Pons (tissue), 1 donor: ENCODE measurements around the gene PTH2R.
A peak's percentile ranks its signal among the peaks of the same experiment; 100 is the strongest.
"Not testable (repeated sequence)": the region's sequence is repeated elsewhere in the genome, so short reads cannot be mapped to it uniquely, and the experiment has no call there.

ENCODE experiments used
- DNase-seq: peaks from one replicate; pipeline ENCODE4 v3.0.0-alpha.2; 2016; ENCODE audit warnings: low spot score

Gene PTH2R

GRCh38 chr2:208396796-208397195, 9.8 kb upstream of the PTH2R start:
- not testable (repeated sequence) for DNase-seq

GRCh38 chr2:208399201-208399600, 7.4 kb upstream of the PTH2R start:
- no peak for DNase-seq

GRCh38 chr2:208407667-208408066, 1.1 kb downstream of the PTH2R start:
- DNase-seq: peak; percentile 15

GRCh38 chr2:208413931-208414330, 7.3 kb downstream of the PTH2R start:
- no peak for DNase-seq

- DNase-seq: no peak
These were observed 8.7 kb downstream of the PTH2R start for GRCh38 chr2:208415255-208415654.

GRCh38 chr2:208415897-208416296, 9.3 kb downstream of the PTH2R start:
- no peak for DNase-seq

GRCh38 chr2:208426412-208427045, 19.9 kb downstream of the PTH2R start:
- no peak for DNase-seq

GRCh38 chr2:208437755-208438154, 31.2 kb downstream of the PTH2R start:
- no peak for DNase-seq

GRCh38 chr2:208440716-208441115, 34.1 kb downstream of the PTH2R start:
- no peak for DNase-seq

GRCh38 chr2:208441951-208442350, 35.4 kb downstream of the PTH2R start:
- DNase-seq: no peak

GRCh38 chr2:208447447-208447846, 40.9 kb downstream of the PTH2R start:
- not testable (repeated sequence) for DNase-seq

GRCh38 chr2:208451061-208451460, 44.5 kb downstream of the PTH2R start:
- no peak for DNase-seq

- no peak for DNase-seq
These were observed 48.3 kb downstream of the PTH2R start for GRCh38 chr2:208454861-208455260.

GRCh38 chr2:208463721-208464120, 57.1 kb downstream of the PTH2R start:
- DNase-seq: no peak

- no peak for DNase-seq
These were observed 57.6 kb downstream of the PTH2R start for GRCh38 chr2:208464205-208464604.

- peak; percentile 48 for DNase-seq
These were observed 59.7 kb downstream of the PTH2R start for GRCh38 chr2:208466151-208466919.

- no peak for DNase-seq
These were observed 60.3 kb downstream of the PTH2R start for GRCh38 chr2:208466920-208467298.

GRCh38 chr2:208467564-208467963, 61.0 kb downstream of the PTH2R start:
- DNase-seq: no peak

GRCh38 chr2:208477741-208478140, 71.1 kb downstream of the PTH2R start:
- no peak for DNase-seq

GRCh38 chr2:208479342-208479741, 72.8 kb downstream of the PTH2R start:
- DNase-seq: no peak

GRCh38 chr2:208481945-208482344, 75.4 kb downstream of the PTH2R start:
- DNase-seq: not testable (repeated sequence)

GRCh38 chr2:208482453-208483015, 75.9 kb downstream of the PTH2R start:
- DNase-seq: not testable (repeated sequence)

- DNase-seq: no peak
These were observed 78.8 kb downstream of the PTH2R start for GRCh38 chr2:208485390-208485789.
